NCI-H526 (cell line): Measurements from ENCODE around the gene IFNA14.
"Not testable (repeated sequence)": the region's sequence is repeated elsewhere in the genome, so short reads cannot be mapped to it uniquely, and the experiment has no call there.

ENCODE experiments used
- DNase-seq, 2 experiments: peaks; one replicate each; lab custom pipeline; 2025; lab: John Stamatoyannopoulos, UW

IFNA14 gene

DNA sequence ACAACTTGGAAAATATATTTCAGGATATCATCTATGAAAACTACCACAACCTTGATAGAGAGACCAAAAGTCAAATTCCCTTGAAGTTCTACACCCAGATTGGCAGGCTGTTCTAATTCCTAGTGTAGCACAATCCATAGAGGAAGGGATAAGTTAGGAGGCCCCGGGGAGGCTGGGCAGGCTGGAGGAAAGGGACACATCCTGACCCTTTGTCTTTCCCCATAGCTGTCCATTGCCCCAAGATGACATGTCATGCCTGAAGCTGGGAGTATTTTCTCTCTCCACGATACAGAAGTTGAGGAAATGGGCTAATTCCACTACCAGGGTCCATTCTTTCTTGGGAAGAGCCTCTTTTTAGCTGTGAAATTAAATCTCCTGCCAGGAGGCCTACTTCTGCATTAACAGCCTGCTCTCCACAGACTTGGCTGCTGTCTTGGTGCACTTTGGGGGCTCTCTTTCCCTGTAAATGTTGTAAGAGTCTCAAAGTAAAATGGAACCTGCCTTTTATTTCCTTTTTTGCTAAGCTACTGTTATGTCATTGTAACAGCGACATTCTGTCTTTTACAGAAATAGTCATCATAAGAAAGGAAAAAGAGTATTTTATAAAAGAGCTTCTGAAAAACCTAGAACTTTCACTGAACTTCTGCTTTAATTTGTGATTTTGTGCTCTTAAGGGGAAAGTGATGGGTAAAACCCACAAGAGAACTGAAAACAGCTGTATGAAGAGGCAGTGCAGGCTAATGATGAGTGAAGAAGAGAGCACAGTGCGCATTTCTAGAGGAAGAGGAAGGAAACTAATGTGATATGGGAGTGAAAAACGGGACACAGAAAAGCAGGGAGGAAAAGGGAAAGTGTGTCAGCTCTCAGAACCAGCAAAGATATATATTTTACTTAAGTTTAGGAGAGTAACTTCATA, 26.1 kb downstream of the IFNA14 start:
- peak in 1 of 2 experiments; percentile 26 for DNase-seq

DNA sequence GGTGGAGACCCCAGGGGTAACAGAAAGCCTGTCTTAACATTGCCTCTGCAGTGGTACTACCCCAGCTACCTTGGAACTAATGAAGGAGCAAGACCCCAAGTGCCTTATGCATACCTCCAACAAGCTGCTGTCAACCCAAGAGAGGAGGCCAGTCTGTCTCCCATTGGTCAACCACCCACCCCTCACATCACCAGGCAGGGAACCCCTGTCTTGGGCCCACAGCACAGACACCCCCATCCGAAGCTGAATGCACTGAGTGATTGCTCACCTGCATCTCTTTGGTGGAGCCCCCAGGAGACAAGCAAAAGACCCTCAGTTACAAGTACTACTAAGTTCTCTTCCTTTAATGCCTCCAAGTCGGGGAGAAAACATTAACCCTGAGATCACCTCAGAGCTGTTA, 27.6 kb downstream of the IFNA14 start:
- not testable (repeated sequence) for DNase-seq

- not testable (repeated sequence) for DNase-seq
Observed at GRCh38 chr9:21210782-21211181, 29.0 kb downstream of the IFNA14 start.

GRCh38 chr9:21210311-21210710, 29.5 kb downstream of the IFNA14 start:
- DNase-seq = no peak

DNA sequence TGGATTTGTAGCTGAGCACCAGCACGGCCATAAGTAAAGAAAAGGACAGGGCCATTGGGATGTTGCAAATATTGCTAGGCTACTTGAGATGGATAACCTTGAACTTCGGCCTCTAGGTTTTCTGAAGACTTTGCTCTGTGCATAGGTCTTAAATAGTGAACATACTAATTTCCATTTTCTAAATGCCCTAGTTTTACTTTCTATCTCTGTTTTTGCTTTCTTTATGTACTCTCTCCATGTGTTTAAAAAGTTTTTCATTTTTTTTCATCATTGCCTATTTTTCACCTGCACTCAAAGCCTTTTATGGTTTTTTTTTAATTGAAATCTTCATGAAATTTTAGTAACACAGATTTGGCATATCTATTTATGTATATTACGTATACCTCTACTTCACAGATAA, 32.8 kb downstream of the IFNA14 start, which contains the start of gene IFNA10:
TSS of gene IFNA10 (minus strand) at position 101 of the 400 bp plus-strand sequence. CDS start at position 55, 46 bp downstream.
- not testable (repeated sequence) for DNase-seq

DNA sequence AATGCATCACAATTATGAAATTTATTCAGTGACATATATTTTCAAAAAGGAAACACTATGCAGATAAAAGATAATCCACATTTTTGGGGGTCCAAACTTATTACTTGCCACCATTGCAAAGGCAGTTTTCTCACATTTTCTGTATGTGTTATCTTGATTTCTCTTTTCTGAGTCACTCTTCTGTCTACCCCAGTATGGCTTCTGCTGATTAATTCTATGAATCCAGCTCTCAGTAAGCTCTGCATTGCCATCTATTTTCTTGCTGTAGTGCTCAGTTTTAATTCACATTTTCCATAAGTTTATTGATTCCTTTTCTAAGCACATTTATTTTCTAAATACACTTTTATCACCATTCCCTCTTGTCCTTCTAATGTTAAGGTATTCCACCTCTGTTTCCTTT, 34.6 kb downstream of the IFNA14 start:
- DNase-seq = no peak

GRCh38 chr9:21202105-21202504, 37.7 kb downstream of the IFNA14 start, which contains the start of gene IFNA7:
Gene IFNA7 (minus strand): TSS chr9:21202205. CDS start chr9:21202165, 40 bp downstream.
- DNase-seq = not testable (repeated sequence)

GRCh38 chr9:21194867-21195776, 44.7 kb downstream of the IFNA14 start:
- peak in 1 of 2 experiments; percentile 29 for DNase-seq
